Measurements from ENCODE around the gene CRLF1.

DNA sequence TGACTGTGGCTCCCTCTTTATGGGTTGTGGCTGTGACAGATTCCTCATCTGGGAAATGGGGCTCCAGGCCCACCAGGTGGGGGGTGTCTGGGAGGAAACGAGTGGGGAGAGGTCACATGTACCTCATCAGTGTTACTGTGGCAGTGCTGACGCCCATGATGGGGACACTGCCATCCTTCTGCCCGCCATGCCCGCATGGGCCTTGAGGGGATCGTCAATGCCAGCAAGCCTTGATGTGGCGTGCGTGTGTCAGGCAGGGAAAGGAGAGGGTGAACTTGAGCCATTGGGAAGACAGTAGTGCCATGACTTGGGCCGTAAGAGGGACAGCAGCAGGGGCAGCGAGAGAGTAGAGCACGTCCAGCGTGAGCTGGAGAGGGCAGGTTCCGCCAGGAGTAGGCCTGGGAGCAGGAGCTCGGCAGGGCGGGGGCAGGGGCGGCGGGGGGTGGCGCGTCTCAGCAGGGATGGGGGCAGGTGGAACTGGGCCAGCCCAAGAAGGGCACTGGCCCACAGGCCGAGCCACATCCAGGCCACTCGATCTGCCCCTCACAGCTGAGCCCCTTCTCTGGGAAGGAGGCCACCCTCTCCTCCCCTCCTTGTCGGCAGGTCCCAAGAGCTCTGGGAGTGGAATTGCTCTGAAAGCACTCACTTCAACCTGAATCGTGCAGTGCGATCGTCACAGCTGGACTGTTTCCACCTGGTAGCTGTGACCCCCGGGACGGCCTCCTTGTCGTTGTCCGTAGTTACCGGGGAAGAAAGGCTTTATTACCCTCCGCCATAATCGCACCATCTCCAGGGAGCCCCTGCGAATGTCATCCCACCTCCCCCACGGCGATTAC lies 40.2 kb upstream of the CRLF1 start:
- TF ChIP-seq, protein P1, sequence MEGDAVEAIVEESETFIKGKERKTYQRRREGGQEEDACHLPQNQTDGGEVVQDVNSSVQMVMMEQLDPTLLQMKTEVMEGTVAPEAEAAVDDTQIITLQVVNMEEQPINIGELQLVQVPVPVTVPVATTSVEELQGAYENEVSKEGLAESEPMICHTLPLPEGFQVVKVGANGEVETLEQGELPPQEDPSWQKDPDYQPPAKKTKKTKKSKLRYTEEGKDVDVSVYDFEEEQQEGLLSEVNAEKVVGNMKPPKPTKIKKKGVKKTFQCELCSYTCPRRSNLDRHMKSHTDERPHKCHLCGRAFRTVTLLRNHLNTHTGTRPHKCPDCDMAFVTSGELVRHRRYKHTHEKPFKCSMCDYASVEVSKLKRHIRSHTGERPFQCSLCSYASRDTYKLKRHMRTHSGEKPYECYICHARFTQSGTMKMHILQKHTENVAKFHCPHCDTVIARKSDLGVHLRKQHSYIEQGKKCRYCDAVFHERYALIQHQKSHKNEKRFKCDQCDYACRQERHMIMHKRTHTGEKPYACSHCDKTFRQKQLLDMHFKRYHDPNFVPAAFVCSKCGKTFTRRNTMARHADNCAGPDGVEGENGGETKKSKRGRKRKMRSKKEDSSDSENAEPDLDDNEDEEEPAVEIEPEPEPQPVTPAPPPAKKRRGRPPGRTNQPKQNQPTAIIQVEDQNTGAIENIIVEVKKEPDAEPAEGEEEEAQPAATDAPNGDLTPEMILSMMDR (IDR thresholded peaks at IDR 0.05): no peak
- TF ChIP-seq POLR2A (IDR thresholded peaks at IDR 0.05): no peak
